Heart left ventricle (tissue), 16 donors: ENCODE results near the gene LARP1. TPM values are rescaled to one million over a fixed set of nuclear protein-coding genes. Genes with fewer than 3 reads are reported as not detected.

Source experiments
- ATAC-seq, 4 donors: fragments of 200-7000 bp; cut with Tn5 transposase; one replicate each; pipeline ENCODE4 v1.9.1; 2020 to 2022; ENCODE audit warnings: moderate library complexity in 4 of 4, mild to moderate bottlenecking in 3 of 4, moderate number of reproducible peaks in 1 of 4
- DNase-seq, 5 donors: peaks; one replicate each; pipeline ENCODE4 v3.0.0-alpha.2; 2020
- H3K27ac ChIP-seq, 12 donors: fragments of 200-600 bp; sonication (generic) in 4 of 12; one replicate each; pipeline versions ENCODE4 v1.5.0 to v1.8.0; 2016 to 2022; ENCODE audit warnings: mild to moderate bottlenecking in 2 of 12
- H3K27me3 ChIP-seq, 9 donors: fragments of 200-600 bp; sonication (generic) in 2 of 9; one replicate each; pipeline versions ENCODE4 v1.5.1 to v1.8.0; 2016 to 2022; ENCODE audit warnings: mild to moderate bottlenecking in 3 of 9
- H3K36me3 ChIP-seq, 9 donors: fragments of 200-600 bp; sonication (generic) in 2 of 9; one replicate each; pipeline versions ENCODE4 v1.5.0 to v1.8.0; 2018 to 2022; ENCODE audit warnings: mild to moderate bottlenecking in 2 of 9
- H3K4me1 ChIP-seq, 12 donors: fragments of 200-600 bp; sonication (generic) in 4 of 12; one replicate each; pipeline versions ENCODE4 v1.5.0 to v1.8.0; 2016 to 2022; ENCODE audit warnings: mild to moderate bottlenecking in 3 of 12
- H3K4me3 ChIP-seq, 12 donors: fragments of 200-600 bp; sonication (generic) in 4 of 12; one replicate each; pipeline versions ENCODE4 v1.5.0 to v1.8.0; 2017 to 2022; ENCODE audit warnings: mild to moderate bottlenecking in 9 of 12, moderate library complexity in 4 of 12
- H3K9me3 ChIP-seq, 12 donors: fragments of 200-600 bp; sonication (generic) in 4 of 12; one replicate each; pipeline versions ENCODE4 v1.5.0 to v1.8.0; 2016 to 2022; ENCODE audit warnings: mild to moderate bottlenecking in 1 of 12
- POLR2A ChIP-seq, 2 donors: fragments of 450-650 bp; IDR thresholded peaks; one replicate each; pipeline ENCODE4 v1.6.1; 2017; ENCODE audit warnings: antibody characterized with exemption in 2 of 2, mild to moderate bottlenecking in 2 of 2, moderate library complexity in 2 of 2
- WGBS, 4 donors: extraction: QIAGEN DNeasy Blood & Tissue Kit in 2 of 4; methylation state at CpG; one replicate each; pipeline versions ENCODE4 v1.1.5 to v1.1.7; 2013 to 2018; 5-methylcytosine and 5-hydroxymethylcytosine counted together
- intact Hi-C, 10 donors: fragments of 100-400 bp; cut with DNase I; formaldehyde crosslinking; loops; one replicate each; pipeline versions ENCODE4 v1.11.1 to v1.14.2; 2022
- polyA plus RNA-seq, 2 donors: library from polyadenylated mRNA; stranded (reverse); fragments of 200-250 nt; gene quantifications; one replicate each; pipeline ENCODE4 v1.2.3, GENCODE V29; 2013
- total RNA-seq, 9 donors: library from RNA; depleted of rRNA in 2 of 9; stranded (reverse); fragments of >200 nt in 2 of 9; fragmentation: NEBNext Ultra II Directional in 3 of 9; extraction: Animal tissue kit (Norgen Biotek cat#: 25700) in 3 of 9; gene quantifications; one replicate each; pipeline versions ENCODE4 v1.1.0 to v1.2.4, GENCODE V29; 2016 to 2023
- TF ChIP-seq, protein P1 (sequence below), 12 donors: fragments of 200-600 bp; sonication (generic) in 4 of 12; IDR thresholded peaks; one replicate each; pipeline versions ENCODE4 v1.5.0 to v1.8.0; 2018 to 2022; ENCODE audit warnings: antibody characterized with exemption in 12 of 12, mild to moderate bottlenecking in 5 of 12
- donor health status: ischemic (EF 13 %, LVEDD 7.1; RV severe dilation, severe dysfunction).
- donor health status: healthy with polysubstance abuse.
- donor health status: DM: no; HTN: yes; CAD: no.
- donor health status: DM: no; HTN: no; CAD: no.
- donor health status: ischemic (EF 25% LVEDD 6.9; RV normal size, moderate dysfunction).
- donor health status: ischemic (EF 25% LVEDD 5.7; RV mildly dilated, moderate dysfunction).
- donor health status: healthy.
- donor health status: DM: yes; HTN: yes; CAD: no.
- donor health status: ischemic (EF 35%, LVEDD 5.7; RV mildly dilated, moderate dysfunction).
- donor health status: nonischemic (EF 11% LVEDD 7.7; RV severe dilation, severe dysfunction).
- donor health status: DM: yes; HTN: yes; CAD: no.
- donor health status: PGD.
- donor health status: ischemic (EF 29% LVEDD 5.4; RV normal size, mild dysfunction).
- donor health status: nonischemic (EF 23%, LVEDD 6.1; RV moderate dilation, normal function).

Gene LARP1
- total and polyA plus RNA-seq, 11 donors, result 36.5 to 189 (median 164) TPM

DNA sequence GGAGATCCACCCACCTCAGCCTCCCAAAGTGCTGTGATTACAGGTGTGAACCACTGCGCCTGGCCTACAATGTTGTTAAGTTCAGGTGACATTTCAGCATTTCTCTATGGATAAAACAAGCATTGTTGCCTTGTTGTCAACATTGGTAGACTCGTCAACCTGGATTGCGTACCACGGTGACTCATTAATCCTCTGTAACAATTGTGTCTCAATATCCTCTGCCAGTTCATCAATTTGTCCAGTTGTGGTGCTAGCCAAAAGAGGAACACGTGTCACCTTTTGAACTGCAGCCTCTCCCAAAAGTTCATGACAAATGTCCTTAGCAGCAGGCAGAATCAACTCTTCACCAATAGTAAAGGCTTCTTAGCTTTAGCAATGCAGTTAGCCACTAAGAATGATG, 46.3 kb upstream of the LARP1 start:
- Histone ChIP-seq H3K4me3 (no peak overlapping the region), H3K36me3 (no peaks in the 10 kb centered on the region), H3K9me3 (no peaks in the 10 kb centered on the region), H3K27me3 (no peaks in the 10 kb centered on the region), H3K4me1 (peaks cover 0 to 11% (median 2%) of the 10 kb centered on the region in 12 donors), H3K27ac (no peak overlapping the region)
- intact Hi-C loops, result no loop called here
- DNase-seq, result no peak
- no peak for ATAC-seq
- WGBS, 4 donors, result 84 to 95% (median 88%) methylated on average over 5 of the region's 5 CpGs
- TF ChIP-seq POLR2A (IDR thresholded peaks at IDR 0.05), result no peak
- TF ChIP-seq, protein P1, sequence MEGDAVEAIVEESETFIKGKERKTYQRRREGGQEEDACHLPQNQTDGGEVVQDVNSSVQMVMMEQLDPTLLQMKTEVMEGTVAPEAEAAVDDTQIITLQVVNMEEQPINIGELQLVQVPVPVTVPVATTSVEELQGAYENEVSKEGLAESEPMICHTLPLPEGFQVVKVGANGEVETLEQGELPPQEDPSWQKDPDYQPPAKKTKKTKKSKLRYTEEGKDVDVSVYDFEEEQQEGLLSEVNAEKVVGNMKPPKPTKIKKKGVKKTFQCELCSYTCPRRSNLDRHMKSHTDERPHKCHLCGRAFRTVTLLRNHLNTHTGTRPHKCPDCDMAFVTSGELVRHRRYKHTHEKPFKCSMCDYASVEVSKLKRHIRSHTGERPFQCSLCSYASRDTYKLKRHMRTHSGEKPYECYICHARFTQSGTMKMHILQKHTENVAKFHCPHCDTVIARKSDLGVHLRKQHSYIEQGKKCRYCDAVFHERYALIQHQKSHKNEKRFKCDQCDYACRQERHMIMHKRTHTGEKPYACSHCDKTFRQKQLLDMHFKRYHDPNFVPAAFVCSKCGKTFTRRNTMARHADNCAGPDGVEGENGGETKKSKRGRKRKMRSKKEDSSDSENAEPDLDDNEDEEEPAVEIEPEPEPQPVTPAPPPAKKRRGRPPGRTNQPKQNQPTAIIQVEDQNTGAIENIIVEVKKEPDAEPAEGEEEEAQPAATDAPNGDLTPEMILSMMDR (IDR thresholded peaks at IDR 0.05), result no peak

DNA sequence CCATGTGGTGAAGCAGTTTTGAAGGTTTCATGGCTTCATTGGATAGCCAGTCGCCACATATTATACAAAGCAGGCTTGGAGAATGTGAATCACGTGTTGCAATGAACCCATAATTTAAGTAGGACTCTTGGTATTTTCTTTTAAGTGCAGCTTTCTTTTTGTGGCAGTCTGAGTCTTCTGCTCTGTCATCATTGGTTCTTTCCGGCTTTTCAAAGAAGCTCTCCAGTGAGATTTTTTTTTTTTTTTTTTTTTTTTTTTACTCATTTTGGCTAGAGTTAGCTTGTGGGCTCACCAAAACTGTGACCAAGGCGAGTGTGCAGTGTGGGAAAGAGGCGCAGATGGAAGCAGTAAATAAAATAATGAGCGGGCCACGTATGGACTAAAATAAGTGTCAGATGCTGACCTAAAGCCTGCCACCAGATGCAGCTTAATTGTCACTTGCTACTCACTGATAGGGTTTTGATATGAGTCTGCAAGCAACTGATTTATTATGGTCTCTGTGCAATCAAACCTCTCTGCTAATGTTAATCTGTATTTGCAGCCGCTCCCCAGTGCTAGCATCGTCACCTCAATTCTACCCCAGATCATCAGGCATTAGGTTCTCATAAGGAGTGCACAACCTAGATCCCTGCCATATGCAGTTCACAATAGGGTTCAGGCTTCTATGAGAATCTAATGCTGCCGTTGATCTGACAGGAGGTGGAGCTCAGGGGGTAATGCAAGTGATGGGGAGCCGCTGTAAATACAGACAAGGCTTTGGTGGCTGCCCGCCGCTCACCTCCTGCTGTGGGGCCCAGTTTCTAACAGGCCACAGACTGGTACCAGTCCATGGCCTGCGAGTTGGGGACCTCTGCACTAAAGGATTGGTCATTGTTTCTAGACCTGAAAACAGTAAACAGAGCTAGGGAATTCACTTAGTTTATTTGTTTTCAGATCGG, 45.5 kb upstream of the LARP1 start:
- peaks cover 0 to 19% (median 2%) of the 10 kb centered on the region in 12 donors for H3K4me1 ChIP-seq
- no peak for TF ChIP-seq POLR2A (IDR thresholded peaks at IDR 0.05)
- ATAC-seq (no peak), DNase-seq (no peak)
- H3K36me3 ChIP-seq, result no peaks in the 10 kb centered on the region
- H3K27ac ChIP-seq, result no peak overlapping the region
- no peaks in the 10 kb centered on the region for H3K9me3 ChIP-seq
- no peaks in the 10 kb centered on the region for H3K27me3 ChIP-seq
- WGBS, 4 donors, result 86 to 89% (median 88%) methylated on average over 15 of the region's 15 CpGs
- intact Hi-C loops, result no loop called here
- no peak overlapping the region for H3K4me3 ChIP-seq

DNA sequence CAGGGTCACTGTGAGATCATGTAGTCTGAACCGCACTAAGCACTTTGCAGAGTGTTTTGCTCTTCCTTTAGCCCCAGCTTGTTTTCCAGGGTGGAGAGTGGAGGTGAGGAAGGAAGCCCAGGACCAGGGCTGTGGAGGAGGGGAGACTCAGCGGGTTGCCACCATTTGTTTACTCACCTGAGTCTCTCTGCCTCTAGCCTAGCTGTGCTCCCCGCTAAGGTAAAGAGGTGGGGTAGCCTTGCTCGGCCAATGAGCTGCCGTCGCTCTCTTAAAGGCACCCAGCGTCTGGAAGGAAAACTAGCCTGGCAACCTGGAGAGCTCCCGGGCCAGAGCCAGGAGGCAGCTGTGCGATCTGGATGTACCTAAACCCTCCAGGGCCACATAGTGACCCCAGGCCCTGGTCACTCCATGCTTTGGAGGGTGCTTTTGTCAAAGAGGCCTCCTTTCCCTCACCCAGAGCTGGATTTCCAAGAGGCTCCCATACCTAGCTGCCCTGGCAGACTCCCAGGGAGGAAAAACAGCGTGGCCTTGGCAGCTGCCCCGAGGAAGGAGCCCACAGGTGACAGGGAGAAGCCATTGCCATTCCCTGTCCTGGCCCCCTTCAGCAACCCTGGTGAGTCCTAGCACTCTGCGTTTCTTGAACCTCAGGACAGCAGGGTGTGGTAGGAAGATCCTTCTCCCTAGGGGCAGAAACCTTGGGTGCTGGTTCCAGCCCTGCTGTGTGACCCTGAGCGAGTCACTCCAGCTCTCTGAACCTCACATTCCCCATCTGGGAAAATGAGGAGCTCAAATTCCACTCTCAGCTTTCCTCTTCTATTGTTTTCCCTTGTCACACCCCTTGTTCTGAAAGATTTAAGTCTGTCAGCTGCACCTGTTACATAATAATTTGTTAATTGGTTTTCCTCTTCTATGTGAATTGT, 42.4 kb upstream of the LARP1 start:
- Histone ChIP-seq H3K4me1 (peaks cover 0 to 31% (median 2%) of the 10 kb centered on the region in 12 donors), H3K4me3 (no peak overlapping the region), H3K27me3 (no peaks in the 10 kb centered on the region), H3K27ac (peak overlapping the region in 1 of 12 donors; percentile 84), H3K9me3 (no peaks in the 10 kb centered on the region), H3K36me3 (no peaks in the 10 kb centered on the region)
- DNase-seq (no peak), ATAC-seq (peak in 3 of 4 donors; percentile 13 to 43 (median 41))
- TF ChIP-seq, protein P1 (IDR thresholded peaks at IDR 0.05), result no peak
- no peak for TF ChIP-seq POLR2A (IDR thresholded peaks at IDR 0.05)
- WGBS, 4 donors, result 63 to 73% (median 68%) methylated on average over 5 to 13 of the region's 13 CpGs
- intact Hi-C loops, result no loop called here

DNA sequence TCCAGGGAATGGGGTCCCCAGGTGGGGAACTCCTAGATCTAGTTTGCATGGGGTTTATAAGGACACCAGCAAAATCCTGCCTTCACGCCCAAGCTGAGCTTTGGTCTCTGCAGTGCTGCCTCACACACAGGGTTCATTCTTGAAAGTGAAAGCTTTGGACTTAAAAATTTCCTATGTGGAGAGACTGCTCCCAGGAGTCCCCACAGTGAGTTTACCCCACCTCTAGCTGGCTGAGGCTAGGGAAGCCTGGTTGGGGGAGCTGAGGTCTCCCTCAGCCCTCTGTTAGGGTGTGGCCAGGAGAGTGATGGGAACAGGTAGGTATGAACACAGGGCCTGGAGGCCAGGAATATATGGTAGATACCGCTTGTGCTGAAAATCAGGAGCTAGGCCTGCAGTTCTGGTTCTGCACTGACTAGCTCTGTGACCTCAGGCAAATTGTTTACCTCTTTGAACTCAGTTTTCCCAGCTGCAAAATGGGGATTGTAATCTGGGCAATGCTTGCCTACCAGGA, 41.5 kb upstream of the LARP1 start:
- TF ChIP-seq, protein P1 (IDR thresholded peaks at IDR 0.05), result no peak
- TF ChIP-seq POLR2A (IDR thresholded peaks at IDR 0.05), result no peak
- H3K4me3 ChIP-seq, result no peak overlapping the region
- no peaks in the 10 kb centered on the region for H3K9me3 ChIP-seq
- peak overlapping the region in 1 of 12 donors; percentile 84 for H3K27ac ChIP-seq
- intact Hi-C loops, result no loop called here
- H3K4me1 ChIP-seq, result peaks cover 0 to 31% (median 2%) of the 10 kb centered on the region in 12 donors
- ATAC-seq, result no peak
- no peaks in the 10 kb centered on the region for H3K27me3 ChIP-seq
- WGBS, 4 donors, result 83 to 89% (median 86%) methylated on average over 2 of the region's 2 CpGs
- no peaks in the 10 kb centered on the region for H3K36me3 ChIP-seq
- DNase-seq, result no peak
